Suprapubic skin (tissue), 4 donors: ENCODE results near the gene VMA21.

ENCODE experiments used
- CTCF ChIP-seq, 2 donors: fragments of 200-600 bp in 1 of 2; fragments of 450-650 bp in 1 of 2; sonication (generic) in 1 of 2; IDR thresholded peaks; one replicate each; pipeline ENCODE4 v1.5.1; 2016 to 2019; ENCODE audit warnings: antibody characterized with exemption in 2 of 2, mild to moderate bottlenecking in 1 of 2, moderate library complexity in 1 of 2
- EP300 ChIP-seq: sonication (generic); formaldehyde crosslinking; IDR thresholded peaks from one replicate; pipeline ENCODE4 v1.6.1; 2017; ENCODE audit warnings: antibody characterized with exemption
- POLR2A ChIP-seq, 2 donors: fragments of 450-650 bp; IDR thresholded peaks; one replicate each; pipeline ENCODE4 v1.6.1; 2017; ENCODE audit warnings: antibody characterized with exemption in 2 of 2, mild to moderate bottlenecking in 2 of 2, moderate library complexity in 2 of 2
- POLR2AphosphoS5 ChIP-seq, 3 donors: sonication (generic); formaldehyde crosslinking; IDR thresholded peaks; one replicate each; pipeline ENCODE4 v1.6.1; 2017; ENCODE audit warnings: antibody characterized with exemption in 3 of 3

GRCh38 chrX:151370906-151371305 lies 26.1 kb upstream of the VMA21 start:
- no peak for TF ChIP-seq EP300
- no peak for TF ChIP-seq POLR2A (IDR thresholded peaks at IDR 0.05)
- TF ChIP-seq CTCF (IDR thresholded peaks at IDR 0.05): no peak
- TF ChIP-seq POLR2AphosphoS5 (IDR thresholded peaks at IDR 0.05): no peak
